ENCODE measurements around the gene TXNRD1. TPM values are rescaled to one million over a fixed set of nuclear protein-coding genes. Genes with fewer than 3 reads are reported as not detected.

The TXNRD1 gene
- total RNA-seq, 1 donor from 2014 or later = 98.0 TPM

GRCh38 chr12:104345234-104346066, 129.9 kb downstream of the TXNRD1 start:
- Histone ChIP-seq H3K4me1 (peaks cover 52% of the 10 kb centered on the region), H3K9me3 (replicated peaks) (no peaks in the 10 kb centered on the region), H3K36me3 (peaks cover 77% of the 10 kb centered on the region), H3K27me3 (ENCODE audit: low read depth) (no peaks in the 10 kb centered on the region), H3K27ac (replicated peaks) (no peak overlapping the region), H3K4me3 (no peak overlapping the region)
- DNase-seq = no peak
- intact Hi-C loops (cut with micrococcal nuclease) = no loop called here
- TF ChIP-seq CTCF (IDR thresholded peaks at IDR 0.05; ENCODE audit: borderline replicate concordance) = no peak

- no peak overlapping the region for H3K27ac ChIP-seq (replicated peaks)
- H3K36me3 ChIP-seq = peaks cover 77% of the 10 kb centered on the region
- intact Hi-C loops (cut with micrococcal nuclease) = no loop called here
These were observed 131.9 kb downstream of the TXNRD1 start for GRCh38 chr12:104347374-104348075.

GRCh38 chr12:104348283-104348993, 132.9 kb downstream of the TXNRD1 start:
- H3K27me3 ChIP-seq (ENCODE audit: low read depth) = no peaks in the 10 kb centered on the region
- H3K4me1 ChIP-seq = peaks cover 47% of the 10 kb centered on the region
- intact Hi-C loops (cut with micrococcal nuclease) = no loop called here
- no peak for DNase-seq
- H3K36me3 ChIP-seq = peaks cover 68% of the 10 kb centered on the region
- no peak overlapping the region for H3K4me3 ChIP-seq
- no peak for TF ChIP-seq CTCF (IDR thresholded peaks at IDR 0.05; ENCODE audit: borderline replicate concordance)
- H3K27ac ChIP-seq (replicated peaks) = no peak overlapping the region
- no peaks in the 10 kb centered on the region for H3K9me3 ChIP-seq (replicated peaks)

More at GRCh38 chr12:104347374-104348075, 131.9 kb downstream of the TXNRD1 start:
- no peaks in the 10 kb centered on the region for H3K27me3 ChIP-seq (ENCODE audit: low read depth)
- H3K9me3 ChIP-seq (replicated peaks) = no peaks in the 10 kb centered on the region
- peaks cover 47% of the 10 kb centered on the region for H3K4me1 ChIP-seq
- no peak for DNase-seq
- TF ChIP-seq CTCF (IDR thresholded peaks at IDR 0.05; ENCODE audit: borderline replicate concordance) = no peak
- H3K4me3 ChIP-seq = no peak overlapping the region

- H3K27ac ChIP-seq (replicated peaks) = no peak overlapping the region
- TF ChIP-seq CTCF (IDR thresholded peaks at IDR 0.05; ENCODE audit: borderline replicate concordance) = no peak
- H3K36me3 ChIP-seq = peaks cover 63% of the 10 kb centered on the region
- no peak for DNase-seq
- H3K4me1 ChIP-seq = peaks cover 47% of the 10 kb centered on the region
- no peak overlapping the region for H3K4me3 ChIP-seq
- H3K9me3 ChIP-seq (replicated peaks) = no peaks in the 10 kb centered on the region
- H3K27me3 ChIP-seq (ENCODE audit: low read depth) = no peaks in the 10 kb centered on the region
- intact Hi-C loops (cut with micrococcal nuclease) = no loop called here
These were observed 133.5 kb downstream of the TXNRD1 start for GRCh38 chr12:104348994-104349494.
